PC-9 (cell line): ENCODE data around the gene TUT4. TPM values are rescaled to one million over a fixed set of nuclear protein-coding genes. Genes with fewer than 3 reads are reported as not detected.

Experiments
- BruUV-seq: library from RNA; stranded (reverse); fragments of 400-500 nt; replicated peaks from 2 replicates; lab custom pipeline; 2021; lab: Mats Ljungman, UMichigan
- CTCF ChIA-PET: fragments of 300-600 bp; sonication (Branson Sonifier 250); formaldehyde crosslinking; loops from one replicate; lab custom pipeline; 2022; ENCODE audit warnings: antibody characterized with exemption; lab: Charles Lee
- POLR2A ChIA-PET: fragments of 300-600 bp; sonication (Branson Sonifier 250); formaldehyde crosslinking; loops from one replicate; lab custom pipeline; 2022; ENCODE audit warnings: antibody characterized with exemption; ENCODE audit not compliant: unreplicated experiment; lab: Charles Lee
- DNase-seq, 2 experiments: peaks; one replicate each; pipeline versions ENCODE4 v3.0.0 to v3.0.0-alpha.2; 2015 to 2022; ENCODE audit warnings: mixed read lengths in 1 of 2
- H2AFZ ChIP-seq: fragments of 200-600 bp; sonication (generic); 2 replicates; pipeline ENCODE4 v1.8.1; 2017; ENCODE audit warnings: antibody characterized with exemption
- H3F3A ChIP-seq: fragments of 200-600 bp; sonication (generic); 2 replicates; pipeline ENCODE4 v1.8.1; 2017; ENCODE audit warnings: antibody characterized with exemption, mild to moderate bottlenecking, low read depth; ENCODE audit not compliant: insufficient read depth
- H3K27ac ChIP-seq: fragments of 200-600 bp; sonication (generic); 2 replicates; pipeline ENCODE4 v1.6.1; 2016; ENCODE audit warnings: mixed run types
- H3K27me3 ChIP-seq: fragments of 200-600 bp; sonication (generic); 2 replicates; pipeline ENCODE4 v1.6.1; 2016; ENCODE audit warnings: low read depth, mixed run types; ENCODE audit not compliant: insufficient read depth
- H3K36me3 ChIP-seq: fragments of 200-600 bp; sonication (generic); 2 replicates; pipeline ENCODE4 v1.6.1; 2016; ENCODE audit warnings: low read depth, mixed run types
- H3K4me1 ChIP-seq: fragments of 200-600 bp; sonication (generic); replicated peaks from 2 replicates; pipeline ENCODE4 v1.6.1; 2016; ENCODE audit warnings: mixed run types; ENCODE audit not compliant: insufficient read depth
- H3K4me2 ChIP-seq: fragments of 200-600 bp; sonication (generic); 2 replicates; pipeline ENCODE4 v1.6.1; 2017; ENCODE audit warnings: mixed run types
- H3K4me3 ChIP-seq: fragments of 200-600 bp; sonication (generic); 2 replicates; pipeline ENCODE4 v1.6.1; 2016; ENCODE audit warnings: mixed run types
- H3K79me2 ChIP-seq: fragments of 200-600 bp; sonication (generic); 2 replicates; pipeline ENCODE4 v1.6.1; 2017; ENCODE audit warnings: low read depth, mixed run types
- H3K9me2 ChIP-seq: fragments of 200-600 bp; sonication (generic); 2 replicates; pipeline ENCODE4 v1.8.1; 2017; ENCODE audit warnings: mild to moderate bottlenecking; ENCODE audit not compliant: insufficient read depth
- H3K9me3 ChIP-seq: fragments of 200-600 bp; sonication (generic); 2 replicates; pipeline ENCODE4 v1.8.1; 2016; ENCODE audit warnings: low read depth; ENCODE audit not compliant: insufficient read depth
- H4K20me1 ChIP-seq: fragments of 200-600 bp; sonication (generic); 2 replicates; pipeline ENCODE4 v1.8.1; 2017; ENCODE audit not compliant: insufficient read depth
- CTCF ChIP-seq: fragments of 200-600 bp; sonication (generic); conservative IDR thresholded peaks from 2 replicates; pipeline ENCODE4 v1.6.1; 2017; ENCODE audit warnings: mixed run types, antibody characterized with exemption, mild to moderate bottlenecking, moderate library complexity
- EZH2 ChIP-seq: fragments of 200-600 bp; sonication (generic); IDR thresholded peaks from 2 replicates; pipeline ENCODE4 v1.8.0; 2017; ENCODE audit warnings: antibody characterized with exemption, low read depth
- intact Hi-C: fragments of 100-400 bp; cut with micrococcal nuclease; formaldehyde crosslinking; loops from one replicate; pipeline ENCODE4 v1.10.0; 2022; ENCODE audit not compliant: unreplicated experiment
- total RNA-seq: library from RNA; stranded (reverse); gene quantifications from 2 replicates; pipeline ENCODE4 v1.2.3, GENCODE V29; 2021

TUT4 gene
- total RNA-seq, 1 experiment from 2014 or later = 78.3 TPM

DNA sequence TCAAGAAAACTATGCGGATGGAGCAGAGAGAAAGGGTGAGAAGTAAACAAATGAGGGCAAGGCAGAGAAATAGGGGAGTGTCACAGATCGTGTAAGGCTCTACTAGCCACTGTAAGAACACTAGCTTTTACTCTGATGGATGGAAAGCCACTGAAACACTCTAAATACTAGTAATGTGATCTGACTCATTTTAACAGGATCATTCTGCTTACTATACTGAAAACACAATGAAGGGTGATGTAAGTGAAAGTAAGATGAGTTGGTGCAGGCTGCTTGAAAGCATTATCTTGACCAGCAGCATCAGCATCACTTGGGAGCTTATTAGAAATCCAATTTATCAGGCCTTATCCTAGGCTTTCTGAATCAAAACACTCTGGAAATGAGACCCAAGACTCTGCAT, 32.7 kb downstream of the TUT4 start:
- H3K9me3 ChIP-seq = no peaks in the 10 kb centered on the region
- H3K4me1 ChIP-seq = no peaks in the 10 kb centered on the region
- no peaks in the 10 kb centered on the region for H4K20me1 ChIP-seq
- no peak overlapping the region for H2AFZ ChIP-seq
- H3F3A ChIP-seq = no peaks in the 10 kb centered on the region
- no peak overlapping the region for H3K4me3 ChIP-seq
- no peaks in the 10 kb centered on the region for H3K79me2 ChIP-seq
- H3K9me2 ChIP-seq = no peaks in the 10 kb centered on the region
- TF ChIP-seq EZH2 (no peak), CTCF (no peak)
- ChIA-PET CTCF (interaction anchor here (0.5 kb wide), 1 partner anchor 39 kb away, joined by 3 read pairs; no protein-coding TSS in a partner anchor), POLR2A (no interaction called here)
- H3K27ac ChIP-seq = no peak overlapping the region
- H3K36me3 ChIP-seq = peaks cover 6% of the 10 kb centered on the region; the same call in 1 of the 2 replicates
- DNase-seq = no peak
- no peaks in the 10 kb centered on the region for H3K27me3 ChIP-seq
- intact Hi-C loops = no loop called here
- BruUV-seq = no TSS peak
- no peak overlapping the region for H3K4me2 ChIP-seq

DNA sequence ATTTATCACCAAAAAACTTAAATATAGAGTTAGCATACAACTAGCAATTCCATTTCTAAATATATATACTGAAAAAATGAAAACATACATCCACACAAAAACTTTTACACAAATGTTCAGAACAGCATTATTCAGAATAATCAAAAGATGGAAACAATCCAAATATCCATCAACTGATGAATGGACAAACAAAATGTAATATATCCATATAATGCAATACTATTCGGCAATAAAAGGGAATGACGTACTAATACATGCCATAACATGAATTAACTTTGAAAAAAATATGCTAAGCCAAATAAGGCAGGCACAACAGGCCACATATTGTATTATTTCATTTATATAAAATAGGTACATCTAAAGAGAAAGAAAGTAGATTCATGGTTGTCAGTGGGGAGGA, 33.9 kb downstream of the TUT4 start:
- H2AFZ ChIP-seq = no peak overlapping the region
- peaks cover 6% of the 10 kb centered on the region; the same call in 1 of the 2 replicates for H3K36me3 ChIP-seq
- H3K4me2 ChIP-seq = no peak overlapping the region
- ChIA-PET CTCF (no interaction called here), POLR2A (no interaction called here)
- TF ChIP-seq CTCF (no peak), EZH2 (no peak)
- H3K9me3 ChIP-seq = no peaks in the 10 kb centered on the region
- no peaks in the 10 kb centered on the region for H4K20me1 ChIP-seq
- BruUV-seq = no TSS peak
- H3F3A ChIP-seq = no peaks in the 10 kb centered on the region
- no peaks in the 10 kb centered on the region for H3K4me1 ChIP-seq
- H3K9me2 ChIP-seq = no peaks in the 10 kb centered on the region
- intact Hi-C loops = no loop called here
- H3K27me3 ChIP-seq = no peaks in the 10 kb centered on the region
- H3K4me3 ChIP-seq = no peak overlapping the region
- DNase-seq = no peak
- no peak overlapping the region for H3K27ac ChIP-seq
- no peaks in the 10 kb centered on the region for H3K79me2 ChIP-seq

GRCh38 chr1:52511851-52512615, 40.9 kb downstream of the TUT4 start:
- H3K36me3 ChIP-seq = peaks cover 2% of the 10 kb centered on the region; the same call in 1 of the 2 replicates
- H4K20me1 ChIP-seq = no peaks in the 10 kb centered on the region
- ChIA-PET POLR2A (interaction anchor here (0.6 kb wide), 1 partner anchor 20 kb away, joined by 30 read pairs; no protein-coding TSS in a partner anchor), CTCF (no interaction called here)
- H3K4me1 ChIP-seq = no peaks in the 10 kb centered on the region
- H3F3A ChIP-seq = peaks cover 3% of the 10 kb centered on the region; the same call in 1 of the 2 replicates
- no peaks in the 10 kb centered on the region for H3K9me3 ChIP-seq
- H3K27ac ChIP-seq = no peak overlapping the region
- H3K9me2 ChIP-seq = no peaks in the 10 kb centered on the region
- H3K4me3 ChIP-seq = no peak overlapping the region
- TF ChIP-seq EZH2 (no peak), CTCF (no peak)
- no TSS peak for BruUV-seq
- intact Hi-C loops = no loop called here
- no peak overlapping the region for H2AFZ ChIP-seq
- no peak for DNase-seq
- no peak overlapping the region for H3K4me2 ChIP-seq
- H3K27me3 ChIP-seq = no peaks in the 10 kb centered on the region
- H3K79me2 ChIP-seq = no peaks in the 10 kb centered on the region
